Heart left ventricle (tissue), 13 donors: Measurements from ENCODE around the gene FKTN.

Experiments
- CTCF ChIP-seq, 12 donors: fragments of 200-600 bp; sonication (generic) in 4 of 12; IDR thresholded peaks; one replicate each; pipeline versions ENCODE4 v1.5.0 to v1.8.0; 2018 to 2022; ENCODE audit warnings: antibody characterized with exemption in 12 of 12, mild to moderate bottlenecking in 5 of 12
- POLR2A ChIP-seq, 2 donors: fragments of 450-650 bp; IDR thresholded peaks; one replicate each; pipeline ENCODE4 v1.6.1; 2017; ENCODE audit warnings: antibody characterized with exemption in 2 of 2, mild to moderate bottlenecking in 2 of 2, moderate library complexity in 2 of 2
- donor health status: ischemic (EF 13 %, LVEDD 7.1; RV severe dilation, severe dysfunction).
- donor health status: DM: no; HTN: yes; CAD: no.
- donor health status: DM: no; HTN: no; CAD: no.
- donor health status: ischemic (EF 25% LVEDD 6.9; RV normal size, moderate dysfunction).
- donor health status: ischemic (EF 25% LVEDD 5.7; RV mildly dilated, moderate dysfunction).
- donor health status: ischemic (EF 35%, LVEDD 5.7; RV mildly dilated, moderate dysfunction).
- donor health status: nonischemic (EF 11% LVEDD 7.7; RV severe dilation, severe dysfunction).
- donor health status: DM: yes; HTN: yes; CAD: no.
- donor health status: PGD.
- donor health status: ischemic (EF 29% LVEDD 5.4; RV normal size, mild dysfunction).
- donor health status: nonischemic (EF 23%, LVEDD 6.1; RV moderate dilation, normal function).

GRCh38 chr9:105515811-105516413 lies 42.0 kb upstream of the FKTN start:
- no peak for TF ChIP-seq CTCF (IDR thresholded peaks at IDR 0.05)
- no peak for TF ChIP-seq POLR2A (IDR thresholded peaks at IDR 0.05)
